MCF 10A (cell line): ENCODE measurements around the gene RAB18. TPM values are rescaled to one million over a fixed set of nuclear protein-coding genes. Genes with fewer than 3 reads are reported as not detected.

Experiments used
- BruUV-seq: library from RNA; stranded (reverse); fragments of 400-500 nt; replicated peaks from 2 replicates; lab custom pipeline; 2021; lab: Mats Ljungman, UMichigan
- CTCF ChIA-PET: fragments of 300-600 bp; sonication (Branson Sonifier 250); formaldehyde crosslinking; extraction: SDS; loops from one replicate; lab custom pipeline; 2021; ENCODE audit warnings: antibody characterized with exemption, inconsistent platforms; lab: Yijun Ruan, JAX
- POLR2A ChIA-PET: fragments of 300-600, 350-650 bp; sonication (Branson Sonifier 250); formaldehyde crosslinking; extraction: SDS; loops from one replicate; lab custom pipeline; 2020; ENCODE audit warnings: antibody characterized with exemption, inconsistent platforms; lab: Yijun Ruan, JAX
- DNase-seq: peaks from one replicate; pipeline ENCODE4 v3.0.0-alpha.2; 2018; ENCODE audit not compliant: unreplicated experiment
- H3K27ac Mint-ChIP-seq: one replicate; pipeline ENCODE4 v1.8.0; 2022; ENCODE audit warnings: mild to moderate bottlenecking, low read depth, mixed read lengths; ENCODE audit not compliant: unreplicated experiment
- H3K27me3 Mint-ChIP-seq: one replicate; pipeline ENCODE4 v1.8.0; 2022; ENCODE audit warnings: mixed read lengths; ENCODE audit not compliant: insufficient read depth, unreplicated experiment
- H3K36me3 Mint-ChIP-seq: one replicate; pipeline ENCODE4 v1.8.0; 2022; ENCODE audit warnings: mild to moderate bottlenecking, moderate library complexity, mixed read lengths; ENCODE audit not compliant: insufficient read depth, unreplicated experiment
- H3K4me1 Mint-ChIP-seq: one replicate; pipeline ENCODE4 v1.8.0; 2022; ENCODE audit warnings: mixed read lengths; ENCODE audit not compliant: insufficient read depth, unreplicated experiment
- H3K4me3 Mint-ChIP-seq: one replicate; pipeline ENCODE4 v1.8.0; 2022; ENCODE audit warnings: mild to moderate bottlenecking, moderate library complexity, mixed read lengths; ENCODE audit not compliant: unreplicated experiment
- H3K9me3 Mint-ChIP-seq: one replicate; pipeline ENCODE4 v1.8.0; 2022; ENCODE audit warnings: mixed read lengths; ENCODE audit not compliant: unreplicated experiment
- intact Hi-C: fragments of 100-400 bp; cut with micrococcal nuclease; formaldehyde crosslinking; loops from 2 replicates; pipeline ENCODE4 v1.14.1; 2022
- total RNA-seq: library from RNA; stranded (reverse); gene quantifications from 2 replicates; pipeline ENCODE4 v1.2.3, GENCODE V29; 2022
- TF ChIP-seq, protein P1 (sequence below): fragments of 200-600 bp; IDR thresholded peaks from one replicate; pipeline ENCODE4 v1.8.0; 2022; ENCODE audit warnings: antibody characterized with exemption, mild to moderate bottlenecking; ENCODE audit not compliant: unreplicated experiment

RAB18 gene
- total RNA-seq, 1 experiment from 2014 or later = 126 TPM

DNA sequence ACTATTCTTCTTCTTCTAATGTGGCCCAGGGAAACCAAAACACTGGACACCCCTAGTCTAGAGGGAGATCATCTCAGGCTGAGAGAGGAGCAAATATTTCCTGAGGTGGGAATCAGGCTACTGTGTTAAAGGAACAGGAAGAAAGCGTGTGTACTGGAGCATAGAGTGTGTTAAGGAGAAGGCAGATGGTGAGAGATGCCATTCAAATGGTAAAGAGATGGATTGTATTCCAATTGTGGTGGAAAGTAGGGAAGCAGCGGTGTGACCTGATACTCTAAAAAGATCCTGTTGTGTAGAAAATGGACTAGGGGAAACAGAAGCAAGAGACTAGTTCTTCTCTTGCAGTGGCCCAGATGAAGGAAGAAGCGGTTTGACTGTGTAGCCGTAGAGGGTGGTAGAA, 31.2 kb downstream of the RAB18 start:
- no TSS peak for BruUV-seq
- Mint-ChIP-seq H3K9me3 (no peaks in the 10 kb centered on the region), H3K27me3 (no peaks in the 10 kb centered on the region), H3K27ac (no peak overlapping the region), H3K4me3 (no peak overlapping the region), H3K4me1 (peaks cover 6% of the 10 kb centered on the region), H3K36me3 (peaks cover 33% of the 10 kb centered on the region)
- CTCF ChIA-PET = no interaction called here
- POLR2A ChIA-PET = interaction anchor here (0.6 kb wide), 1 partner anchor 666 kb away, joined by 4 read pairs; no protein-coding TSS in a partner anchor
- no peak for DNase-seq
- TF ChIP-seq, protein P1, sequence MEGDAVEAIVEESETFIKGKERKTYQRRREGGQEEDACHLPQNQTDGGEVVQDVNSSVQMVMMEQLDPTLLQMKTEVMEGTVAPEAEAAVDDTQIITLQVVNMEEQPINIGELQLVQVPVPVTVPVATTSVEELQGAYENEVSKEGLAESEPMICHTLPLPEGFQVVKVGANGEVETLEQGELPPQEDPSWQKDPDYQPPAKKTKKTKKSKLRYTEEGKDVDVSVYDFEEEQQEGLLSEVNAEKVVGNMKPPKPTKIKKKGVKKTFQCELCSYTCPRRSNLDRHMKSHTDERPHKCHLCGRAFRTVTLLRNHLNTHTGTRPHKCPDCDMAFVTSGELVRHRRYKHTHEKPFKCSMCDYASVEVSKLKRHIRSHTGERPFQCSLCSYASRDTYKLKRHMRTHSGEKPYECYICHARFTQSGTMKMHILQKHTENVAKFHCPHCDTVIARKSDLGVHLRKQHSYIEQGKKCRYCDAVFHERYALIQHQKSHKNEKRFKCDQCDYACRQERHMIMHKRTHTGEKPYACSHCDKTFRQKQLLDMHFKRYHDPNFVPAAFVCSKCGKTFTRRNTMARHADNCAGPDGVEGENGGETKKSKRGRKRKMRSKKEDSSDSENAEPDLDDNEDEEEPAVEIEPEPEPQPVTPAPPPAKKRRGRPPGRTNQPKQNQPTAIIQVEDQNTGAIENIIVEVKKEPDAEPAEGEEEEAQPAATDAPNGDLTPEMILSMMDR = no peak
- intact Hi-C loops = no loop called here

DNA sequence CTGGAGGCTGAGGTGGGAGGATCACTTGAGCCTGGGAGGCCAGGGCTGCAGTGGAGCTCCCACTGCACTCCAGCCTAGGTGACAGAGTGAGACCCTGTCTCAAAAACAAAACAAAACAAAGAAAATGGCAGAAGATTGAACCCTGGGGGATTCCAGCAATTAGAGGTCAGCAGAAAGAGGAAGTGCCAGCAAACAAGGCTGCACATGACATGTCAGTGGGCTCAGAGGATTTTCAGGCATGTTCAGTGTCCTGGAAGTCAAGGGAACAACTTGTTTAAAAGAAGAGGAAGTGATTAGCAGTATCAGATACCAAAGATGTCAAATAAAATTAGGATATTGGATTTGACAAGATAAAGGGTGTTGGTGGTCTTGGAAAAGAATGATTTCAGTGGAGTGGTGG, 32.3 kb downstream of the RAB18 start:
- intact Hi-C loops = no loop called here
- ChIA-PET CTCF (no interaction called here), POLR2A (no interaction called here)
- no TSS peak for BruUV-seq
- Mint-ChIP-seq H3K9me3 (no peaks in the 10 kb centered on the region), H3K4me3 (no peak overlapping the region), H3K27ac (no peak overlapping the region), H3K4me1 (peaks cover under 1% of the 10 kb centered on the region), H3K27me3 (no peaks in the 10 kb centered on the region), H3K36me3 (peaks cover 33% of the 10 kb centered on the region)
- TF ChIP-seq, protein P1 = no peak
- DNase-seq = no peak

DNA sequence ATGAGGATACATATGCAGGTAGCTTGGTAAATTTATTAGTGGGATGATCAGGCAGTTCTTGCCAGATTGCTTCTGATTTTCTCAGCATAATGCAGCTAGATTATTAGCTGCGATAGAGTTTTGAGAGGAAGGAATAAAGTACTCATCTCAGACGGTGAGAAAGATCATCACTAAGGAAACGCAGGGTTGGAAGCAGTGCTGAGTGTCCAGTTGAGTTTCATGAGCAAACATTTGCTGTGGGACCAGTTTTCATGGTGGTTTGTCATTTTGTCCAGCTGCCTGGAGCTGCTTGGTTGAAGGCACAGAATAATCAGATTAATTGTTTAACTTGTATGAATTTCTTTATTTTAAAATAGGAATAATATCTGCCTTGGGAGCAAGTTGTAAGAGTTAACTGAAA, 33.1 kb downstream of the RAB18 start:
- POLR2A ChIA-PET = interaction anchor here (0.9 kb wide), 1 partner anchor 32 kb away, joined by 3 read pairs; no protein-coding TSS in a partner anchor
- Mint-ChIP-seq H3K4me1 (no peaks in the 10 kb centered on the region), H3K36me3 (peaks cover 28% of the 10 kb centered on the region), H3K27ac (no peak overlapping the region), H3K27me3 (no peaks in the 10 kb centered on the region), H3K9me3 (no peaks in the 10 kb centered on the region), H3K4me3 (no peak overlapping the region)
- BruUV-seq = no TSS peak
- CTCF ChIA-PET = no interaction called here
- TF ChIP-seq, protein P1 = no peak
- intact Hi-C loops = no loop called here
- DNase-seq = no peak

DNA sequence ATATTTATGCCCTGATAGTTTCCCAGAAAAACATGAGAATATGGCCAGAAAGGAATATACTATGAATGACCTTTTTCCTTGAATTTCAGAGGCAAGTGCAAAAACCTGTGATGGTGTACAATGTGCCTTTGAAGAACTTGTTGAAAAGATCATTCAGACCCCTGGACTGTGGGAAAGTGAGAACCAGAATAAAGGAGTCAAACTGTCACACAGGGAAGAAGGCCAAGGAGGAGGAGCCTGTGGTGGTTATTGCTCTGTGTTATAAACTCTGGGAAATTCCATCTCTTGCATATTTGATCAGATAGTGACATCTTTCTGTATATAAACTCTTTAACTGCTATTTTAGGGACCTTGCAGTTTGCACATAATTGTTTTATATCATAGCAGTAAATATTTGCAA, 33.7 kb downstream of the RAB18 start:
- Mint-ChIP-seq H3K27me3 (no peaks in the 10 kb centered on the region), H3K36me3 (peaks cover 33% of the 10 kb centered on the region), H3K4me3 (no peak overlapping the region), H3K9me3 (no peaks in the 10 kb centered on the region), H3K4me1 (peaks cover 4% of the 10 kb centered on the region), H3K27ac (no peak overlapping the region)
- no peak for DNase-seq
- POLR2A ChIA-PET = interaction anchor here (0.9 kb wide), 1 partner anchor 33 kb away, joined by 3 read pairs; no protein-coding TSS in a partner anchor
- no TSS peak for BruUV-seq
- TF ChIP-seq, protein P1 = no peak
- CTCF ChIA-PET = no interaction called here
- intact Hi-C loops = no loop called here
